PC-9 (cell line): ENCODE measurements around the gene OR7D2.

Experiments used
- EZH2 ChIP-seq: fragments of 200-600 bp; sonication (generic); IDR thresholded peaks from 2 replicates; pipeline ENCODE4 v1.8.0; 2017; ENCODE audit warnings: antibody characterized with exemption, low read depth
- TF ChIP-seq, protein P1 (sequence below): fragments of 200-600 bp; sonication (generic); conservative IDR thresholded peaks from 2 replicates; pipeline ENCODE4 v1.6.1; 2017; ENCODE audit warnings: mixed run types, antibody characterized with exemption, mild to moderate bottlenecking, moderate library complexity

DNA sequence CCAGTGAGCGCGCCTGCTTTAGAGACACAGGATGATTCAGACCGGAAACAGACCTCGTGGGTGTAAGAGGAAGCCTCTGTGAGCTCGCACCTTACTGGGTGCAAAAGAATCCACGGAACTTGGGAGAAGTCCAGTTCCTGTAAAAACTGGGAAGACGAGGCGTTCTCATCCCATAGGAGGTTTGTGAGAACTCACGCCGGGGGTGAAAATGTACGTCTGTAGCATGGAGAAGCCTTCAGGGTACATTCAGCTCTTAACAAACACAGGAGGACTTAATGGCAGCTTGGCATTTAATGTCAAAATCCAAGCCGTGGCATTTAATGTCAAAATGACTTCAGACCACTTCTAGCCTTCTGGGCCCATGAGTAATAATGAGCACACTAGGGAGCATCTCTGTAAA is 17.4 kb upstream of the OR7D2 start:
- TF ChIP-seq, protein P1, sequence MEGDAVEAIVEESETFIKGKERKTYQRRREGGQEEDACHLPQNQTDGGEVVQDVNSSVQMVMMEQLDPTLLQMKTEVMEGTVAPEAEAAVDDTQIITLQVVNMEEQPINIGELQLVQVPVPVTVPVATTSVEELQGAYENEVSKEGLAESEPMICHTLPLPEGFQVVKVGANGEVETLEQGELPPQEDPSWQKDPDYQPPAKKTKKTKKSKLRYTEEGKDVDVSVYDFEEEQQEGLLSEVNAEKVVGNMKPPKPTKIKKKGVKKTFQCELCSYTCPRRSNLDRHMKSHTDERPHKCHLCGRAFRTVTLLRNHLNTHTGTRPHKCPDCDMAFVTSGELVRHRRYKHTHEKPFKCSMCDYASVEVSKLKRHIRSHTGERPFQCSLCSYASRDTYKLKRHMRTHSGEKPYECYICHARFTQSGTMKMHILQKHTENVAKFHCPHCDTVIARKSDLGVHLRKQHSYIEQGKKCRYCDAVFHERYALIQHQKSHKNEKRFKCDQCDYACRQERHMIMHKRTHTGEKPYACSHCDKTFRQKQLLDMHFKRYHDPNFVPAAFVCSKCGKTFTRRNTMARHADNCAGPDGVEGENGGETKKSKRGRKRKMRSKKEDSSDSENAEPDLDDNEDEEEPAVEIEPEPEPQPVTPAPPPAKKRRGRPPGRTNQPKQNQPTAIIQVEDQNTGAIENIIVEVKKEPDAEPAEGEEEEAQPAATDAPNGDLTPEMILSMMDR: no peak
- TF ChIP-seq EZH2: no peak
